ENCODE measurements around the gene CDK4.

CDK4 gene

DNA sequence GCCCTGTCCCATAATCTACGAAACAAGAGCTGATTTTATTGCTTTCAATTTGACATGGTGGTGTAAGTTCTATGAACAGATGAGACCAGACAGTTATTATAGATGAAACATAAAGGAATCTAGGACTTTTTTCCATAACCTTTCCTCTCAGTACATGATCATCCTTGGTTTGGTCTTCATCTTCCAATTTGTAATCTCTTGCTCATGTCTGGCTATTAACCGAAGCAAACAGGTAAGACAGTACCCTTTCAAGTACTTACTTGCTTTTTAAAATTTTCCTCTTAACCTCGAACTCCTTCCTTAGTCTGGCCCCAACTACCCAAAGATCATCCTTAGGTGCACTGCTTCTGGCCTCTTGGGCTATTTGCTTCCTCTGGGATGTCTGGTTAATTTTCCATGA, 6.1 kb downstream of the CDK4 start:
- H3K27ac ChIP-seq = no peak overlapping the region; the same call in 1 of the 2 replicates
- TF ChIP-seq ZFX (IDR thresholded peaks at IDR 0.05) = no peak
- TF ChIP-seq, protein P1, sequence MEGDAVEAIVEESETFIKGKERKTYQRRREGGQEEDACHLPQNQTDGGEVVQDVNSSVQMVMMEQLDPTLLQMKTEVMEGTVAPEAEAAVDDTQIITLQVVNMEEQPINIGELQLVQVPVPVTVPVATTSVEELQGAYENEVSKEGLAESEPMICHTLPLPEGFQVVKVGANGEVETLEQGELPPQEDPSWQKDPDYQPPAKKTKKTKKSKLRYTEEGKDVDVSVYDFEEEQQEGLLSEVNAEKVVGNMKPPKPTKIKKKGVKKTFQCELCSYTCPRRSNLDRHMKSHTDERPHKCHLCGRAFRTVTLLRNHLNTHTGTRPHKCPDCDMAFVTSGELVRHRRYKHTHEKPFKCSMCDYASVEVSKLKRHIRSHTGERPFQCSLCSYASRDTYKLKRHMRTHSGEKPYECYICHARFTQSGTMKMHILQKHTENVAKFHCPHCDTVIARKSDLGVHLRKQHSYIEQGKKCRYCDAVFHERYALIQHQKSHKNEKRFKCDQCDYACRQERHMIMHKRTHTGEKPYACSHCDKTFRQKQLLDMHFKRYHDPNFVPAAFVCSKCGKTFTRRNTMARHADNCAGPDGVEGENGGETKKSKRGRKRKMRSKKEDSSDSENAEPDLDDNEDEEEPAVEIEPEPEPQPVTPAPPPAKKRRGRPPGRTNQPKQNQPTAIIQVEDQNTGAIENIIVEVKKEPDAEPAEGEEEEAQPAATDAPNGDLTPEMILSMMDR (conservative IDR thresholded peaks at IDR 0.05) = no peak

DNA sequence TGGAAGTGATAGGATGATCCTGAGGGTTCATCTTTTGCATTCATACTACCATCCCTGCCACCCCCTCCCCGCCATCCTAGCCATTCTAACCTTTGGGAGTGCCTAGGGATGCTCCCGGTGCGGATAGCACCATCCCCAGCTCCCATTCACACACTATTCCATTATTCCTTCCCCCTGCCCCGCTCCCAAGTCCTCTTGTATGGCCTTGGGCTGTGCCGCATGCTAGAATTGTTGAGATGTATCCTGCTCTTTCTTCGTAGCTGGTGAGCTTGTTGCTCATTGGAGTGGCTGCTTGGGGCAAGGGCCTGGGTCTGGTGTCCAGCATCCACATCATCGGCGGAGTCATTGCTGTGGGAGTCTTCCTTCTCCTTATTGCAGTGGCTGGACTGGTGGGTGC, 6.6 kb downstream of the CDK4 start:
- TF ChIP-seq ZFX (IDR thresholded peaks at IDR 0.05) = no peak
- TF ChIP-seq, protein P1 (conservative IDR thresholded peaks at IDR 0.05) = no peak
- H3K27ac ChIP-seq = peak overlapping the region; percentile 70

DNA sequence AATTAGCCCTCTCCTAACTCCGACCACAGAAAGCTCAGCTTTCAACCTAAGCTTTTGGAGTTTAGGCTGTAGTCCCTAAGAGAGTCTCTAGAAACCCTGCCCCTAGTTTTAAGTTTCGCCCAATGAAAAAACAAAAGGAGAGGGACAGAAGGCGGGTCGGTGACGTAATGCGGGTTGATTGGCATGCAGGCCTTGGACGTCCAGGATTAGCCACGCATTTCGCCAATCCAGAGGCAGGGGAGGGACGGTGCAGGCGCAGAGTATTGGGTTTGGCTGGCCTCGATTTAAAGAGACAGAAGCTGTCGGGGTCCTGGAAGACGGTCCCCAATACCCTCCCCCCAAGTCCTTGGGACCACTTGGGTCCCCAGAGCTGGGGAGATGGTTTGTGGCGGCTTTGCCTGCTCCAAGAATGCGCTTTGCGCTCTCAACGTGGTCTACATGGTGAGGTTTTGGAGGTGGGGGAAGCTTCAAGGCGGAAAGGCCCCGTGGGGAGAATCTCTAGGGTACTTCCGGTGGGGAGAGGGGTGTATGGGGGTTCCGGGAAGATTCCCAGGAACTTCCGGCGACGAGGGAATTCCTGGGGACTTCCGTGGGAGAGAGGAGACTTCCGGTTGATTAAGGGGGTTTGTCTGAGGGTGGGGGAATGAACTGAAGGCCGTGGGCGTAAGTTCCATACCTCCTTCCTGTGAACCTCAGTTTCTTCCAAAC, 7.2 kb downstream of the CDK4 start, which contains the start of gene TSPAN31:
Gene TSPAN31, plus strand, starts transcription at position 263 of the 708 bp plus-strand sequence. Its CDS starts 116 bp downstream, at position 379.
- no peak for TF ChIP-seq ZFX (IDR thresholded peaks at IDR 0.05)
- TF ChIP-seq, protein P1 (conservative IDR thresholded peaks at IDR 0.05) = no peak
- H3K27ac ChIP-seq = peak within 1 kb of the TSS; percentile 70

DNA sequence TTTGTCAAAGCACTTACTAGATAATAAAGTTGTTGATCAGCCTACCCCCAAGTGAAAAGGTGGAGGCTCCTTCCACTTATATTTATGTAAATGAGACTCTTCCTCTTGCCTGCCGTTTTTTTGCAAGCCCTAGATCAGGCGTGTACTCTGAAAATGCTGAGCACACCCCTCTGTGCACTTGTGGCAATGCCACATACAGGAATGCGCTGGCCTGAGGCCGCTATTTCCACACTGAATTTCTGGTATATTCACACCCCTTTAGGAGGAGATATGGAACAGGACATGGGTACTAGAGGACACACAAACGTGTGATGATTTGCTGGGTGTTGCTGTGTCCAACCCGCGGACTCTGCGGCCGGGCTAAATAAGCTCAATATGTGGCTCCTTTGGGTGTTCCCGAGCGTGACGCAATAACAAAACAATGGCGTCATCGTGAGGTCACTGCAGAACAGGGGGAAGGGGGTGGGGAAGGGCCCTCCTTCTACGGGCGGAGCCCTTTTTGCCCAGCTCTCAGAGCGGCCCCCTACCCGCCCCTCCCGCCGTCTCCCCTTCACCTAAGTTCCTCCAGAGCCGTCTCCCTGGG, 7.8 kb downstream of the CDK4 start:
- TF ChIP-seq, protein P1 (conservative IDR thresholded peaks at IDR 0.05) = no peak
- no peak for TF ChIP-seq ZFX (IDR thresholded peaks at IDR 0.05)
- peak overlapping the region; percentile 70 for H3K27ac ChIP-seq

DNA sequence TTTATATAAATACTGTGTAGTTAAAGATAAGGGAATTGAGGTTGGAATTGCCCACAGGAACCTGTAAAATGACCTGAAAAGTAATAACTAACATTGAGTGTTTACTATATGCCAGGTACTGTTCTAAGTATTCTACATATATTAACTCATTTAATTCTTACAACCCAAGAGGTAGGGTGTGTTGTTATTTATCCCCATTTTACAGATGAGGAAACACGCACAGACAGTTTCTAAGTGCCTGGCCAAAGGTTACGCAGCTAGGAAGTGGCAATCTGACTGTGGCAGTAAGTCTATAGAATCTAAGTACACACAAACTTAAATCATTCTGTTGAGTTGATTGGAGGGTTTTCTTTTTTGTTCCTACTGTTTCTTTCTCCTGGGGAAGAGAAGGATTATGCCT, 8.3 kb downstream of the CDK4 start:
- H3K27ac ChIP-seq = no peak overlapping the region
- no peak for TF ChIP-seq ZFX (IDR thresholded peaks at IDR 0.05)
- TF ChIP-seq, protein P1 (conservative IDR thresholded peaks at IDR 0.05) = no peak

DNA sequence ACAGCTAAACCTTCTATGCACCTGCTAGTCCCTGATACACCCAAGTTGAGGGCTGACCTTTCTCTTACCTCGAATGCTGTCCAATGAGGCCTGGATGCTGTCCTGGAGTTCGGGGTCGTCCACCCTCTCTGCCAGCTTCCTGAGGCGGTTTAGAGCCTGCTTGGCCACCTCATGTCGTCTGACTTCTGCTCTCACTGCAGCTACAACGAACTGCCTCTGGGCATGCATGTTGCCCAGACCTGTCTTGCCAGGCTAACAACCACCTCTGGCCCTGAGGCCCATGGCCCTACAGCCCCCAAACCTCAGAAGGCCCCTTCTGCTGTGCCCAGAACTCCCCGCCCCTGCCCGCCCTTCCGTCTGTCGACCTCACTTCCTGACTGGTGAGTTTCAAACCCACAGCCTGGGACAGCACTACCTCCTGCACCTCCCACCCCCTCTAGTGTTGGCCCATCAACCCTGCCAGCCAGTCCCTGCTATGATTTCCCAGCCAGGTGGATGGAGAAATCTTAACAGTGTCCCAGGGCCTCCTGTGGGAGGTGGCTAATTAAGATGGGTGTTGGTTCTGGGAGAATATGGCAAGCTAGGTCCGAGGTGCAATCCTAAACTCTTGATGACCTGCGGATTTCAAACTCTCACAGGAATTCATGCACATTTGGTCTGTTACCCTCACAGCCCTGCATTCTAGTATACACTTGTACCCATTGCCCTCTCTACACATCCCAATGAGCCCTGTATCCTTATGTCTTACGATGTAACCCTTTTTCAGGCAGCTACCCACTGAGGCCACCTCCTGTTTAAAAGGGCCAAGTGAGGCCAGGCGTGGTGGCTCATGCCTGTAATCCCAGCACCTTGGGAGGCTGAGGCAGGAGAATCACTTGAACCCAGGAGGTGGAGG, 10.0 kb downstream of the CDK4 start:
- H3K27ac ChIP-seq = no peak overlapping the region
- TF ChIP-seq, protein P1 (conservative IDR thresholded peaks at IDR 0.05) = no peak
- TF ChIP-seq ZFX (IDR thresholded peaks at IDR 0.05) = no peak

Measured in C4-2B (cell line).